K562 (cell line): ENCODE measurements around the gene ADARB2.

Experiments used
- ATF2 ChIP-seq: sonication (generic); formaldehyde crosslinking; IDR thresholded peaks from 2 replicates; pipeline ENCODE4 v1.8.1; 2022; ENCODE audit warnings: missing genetic modification reagents
- CC2D1A ChIP-seq: fragments of 450-650 bp; IDR thresholded peaks from 2 replicates; pipeline ENCODE4 v1.6.1; 2017; ENCODE audit warnings: mild to moderate bottlenecking
- CGGBP1 ChIP-seq: fragments of 250-450 bp; sonication (Bioruptor Pico); IDR thresholded peaks from 2 replicates; pipeline ENCODE4 v1.9.0; 2021; ENCODE audit warnings: mild to moderate bottlenecking
- CREB1 ChIP-seq, 2 experiments: sonication (generic) in 1 of 2; formaldehyde crosslinking in 1 of 2; IDR thresholded peaks; 2 replicates each; pipeline versions ENCODE4 v1.6.1 to v1.8.0; 2012 to 2022; ENCODE audit warnings: inconsistent platforms in 1 of 2, mild to moderate bottlenecking in 1 of 2, missing genetic modification reagents in 1 of 2, moderate library complexity in 1 of 2
- CTCF ChIP-seq, 3 experiments: IDR thresholded peaks in 2 of 3; conservative IDR thresholded peaks in 1 of 3; 2 replicates each; pipeline ENCODE4 v1.5.1; 2011 to 2012; ENCODE audit warnings: low read length in 3 of 3, mild to moderate bottlenecking in 3 of 3, control low read depth in 2 of 3, improper control_type of control experiment in 1 of 3, inconsistent platforms in 1 of 3, low read depth in 1 of 3, mixed read lengths in 1 of 3, moderate library complexity in 1 of 3; ENCODE audit not compliant: insufficient read depth in 2 of 3
- ELK1 ChIP-seq: sonication (generic); formaldehyde crosslinking; IDR thresholded peaks from 2 replicates; pipeline ENCODE4 v1.8.1; 2022; ENCODE audit warnings: missing genetic modification reagents
- HLTF ChIP-seq: fragments of 450-650 bp; IDR thresholded peaks from 2 replicates; pipeline ENCODE4 v1.6.1; 2016
- NCOA1 ChIP-seq: fragments of 450-650 bp; IDR thresholded peaks from 2 replicates; pipeline ENCODE4 v1.6.1; 2016; ENCODE audit warnings: low read depth
- POLR2A ChIP-seq: fragments of 450-650 bp; conservative IDR thresholded peaks from 2 replicates; pipeline ENCODE4 v1.6.1; 2016
- POLR2AphosphoS5 ChIP-seq: IDR thresholded peaks from 2 replicates; pipeline ENCODE4 v1.6.1; 2011; ENCODE audit warnings: mild to moderate bottlenecking, low read depth, low read length, moderate library complexity; ENCODE audit not compliant: control insufficient read depth, insufficient read depth
- TBL1XR1 ChIP-seq, 2 experiments: IDR thresholded peaks; 2 replicates each; pipeline ENCODE4 v1.6.1; 2012; ENCODE audit warnings: improper control_type of control experiment in 2 of 2, low read length in 2 of 2, mild to moderate bottlenecking in 1 of 2
- ZBTB2 ChIP-seq: fragments of 450-650 bp; IDR thresholded peaks from 2 replicates; pipeline ENCODE4 v1.6.1; 2016; ENCODE audit warnings: antibody characterized with exemption
- ZNF253 ChIP-seq: fragments of 250-450 bp; sonication (Bioruptor Pico); conservative IDR thresholded peaks from 2 replicates; pipeline ENCODE4 v1.6.1; 2021; ENCODE audit warnings: mild to moderate bottlenecking
- ZNF274 ChIP-seq: IDR thresholded peaks from 2 replicates; pipeline ENCODE4 v1.6.1; 2011; ENCODE audit warnings: low read depth, mild to moderate bottlenecking, low read length, moderate library complexity, borderline replicate concordance

- TF ChIP-seq ZNF253 (CRISPR knock-in tag) (no peak), ELK1 (no peak), ZNF274 (no peak), CC2D1A (no peak), CTCF (IDR thresholded peaks at IDR 0.05 in 2 of 3, conservative IDR thresholded peaks at IDR 0.05 in 1 of 3; ENCODE audit: insufficient read depth in 2 of 3, low read depth in 1 of 3, low read length in 3 of 3) (no peak), NCOA1 (no peak), CGGBP1 (CRISPR knock-in tag) (no peak), ATF2 (CRISPR knock-in tag) (no peak), POLR2A (no peak), ZBTB2 (no peak), POLR2AphosphoS5 (no peak), CREB1 (IDR thresholded peaks at IDR 0.05) (no peak), CREB1 (CRISPR knock-in tag; IDR thresholded peaks at IDR 0.05) (no peak), HLTF (no peak), TBL1XR1 (IDR thresholded peaks at IDR 0.05; ENCODE audit: low read length in 2 of 2) (no peak)
These were observed 468.5 kb downstream of the ADARB2 start for GRCh38 chr10:1268831-1269230.
